ENCODE results near the gene ACTN3. TPM values are rescaled to one million over a fixed set of nuclear protein-coding genes. Genes with fewer than 3 reads are reported as not detected.

ACTN3 gene
- total RNA-seq, 4 donors from 2014 or later: not detected

GRCh38 chr11:66510271-66510989 is 36.3 kb upstream of the ACTN3 start, which contains the start of gene BBS1:
Gene BBS1, plus strand, starts transcription at chr11:66510635. Its CDS starts 25 bp downstream, at chr11:66510660.
- H3K4me1 ChIP-seq: peaks cover 0 to 20% (median 12%) of the 10 kb centered on the region in 3 donors
- intact Hi-C loops (cut with DNase I): no loop called here

GRCh38 chr11:66510990-66511339 is 35.7 kb upstream of the ACTN3 start:
- Histone ChIP-seq H3K9me3 (no peaks in the 10 kb centered on the region), H3K4me3 (peak overlapping the region; percentile 60 to 74 (median 70)), H3K27ac (peak overlapping the region in 3 of 4 donors; percentile 44 to 72 (median 63)), H3K27me3 (no peaks in the 10 kb centered on the region), H3K36me3 (peaks cover 0 to 53% (median 0%) of the 10 kb centered on the region in 3 donors), H3K4me1 (peaks cover 0 to 20% (median 12%) of the 10 kb centered on the region in 3 donors)
- WGBS, 2 donors: 10 to 14% methylated on average over 2 to 5 of the region's 5 CpGs
- no peak for DNase-seq
- TF ChIP-seq POLR2A (IDR thresholded peaks at IDR 0.05) (no peak), CTCF (IDR thresholded peaks at IDR 0.05) (no peak)
- intact Hi-C loops (cut with DNase I): no loop called here

More at GRCh38 chr11:66510271-66510989, 36.3 kb upstream of the ACTN3 start, which contains the start of gene BBS1:
- peak within 1 kb of the TSS; percentile 60 to 74 (median 70) for H3K4me3 ChIP-seq
- H3K27ac ChIP-seq: peak within 1 kb of the TSS; percentile 2 to 72 (median 54)
- H3K27me3 ChIP-seq: no peaks in the 10 kb centered on the region
- peaks cover 0 to 49% (median 0%) of the 10 kb centered on the region in 3 donors for H3K36me3 ChIP-seq
- TF ChIP-seq POLR2A (IDR thresholded peaks at IDR 0.05) (peak in 1 of 4 donors; percentile 38), CTCF (IDR thresholded peaks at IDR 0.05) (no peak)
- WGBS, 2 donors: 1 to 5% methylated on average over 7 to 31 of the region's 31 CpGs
- peak; percentile 13 for DNase-seq
- H3K9me3 ChIP-seq: no peaks in the 10 kb centered on the region

- peaks cover 6 to 84% (median 26%) of the 10 kb centered on the region in 3 donors for H3K36me3 ChIP-seq
- WGBS, 2 donors: 89 to 91% methylated on average over 3 to 9 of the region's 11 CpGs
Observed at GRCh38 chr11:66523611-66524010, 23.1 kb upstream of the ACTN3 start.

GRCh38 chr11:66524304-66525040 is 22.2 kb upstream of the ACTN3 start:
- H3K27ac ChIP-seq: no peak overlapping the region
- TF ChIP-seq POLR2A (IDR thresholded peaks at IDR 0.05) (no peak), CTCF (IDR thresholded peaks at IDR 0.05) (no peak)
- no peaks in the 10 kb centered on the region for H3K9me3 ChIP-seq
- H3K27me3 ChIP-seq: no peaks in the 10 kb centered on the region
- H3K4me1 ChIP-seq: no peaks in the 10 kb centered on the region
- H3K4me3 ChIP-seq: no peak overlapping the region
- 83 to 95% methylated on average over 6 to 8 of the region's 10 CpGs for WGBS, 2 donors
- intact Hi-C loops (cut with DNase I): no loop called here
- DNase-seq: no peak
- H3K36me3 ChIP-seq: peaks cover 5 to 77% (median 21%) of the 10 kb centered on the region in 3 donors

More at GRCh38 chr11:66523611-66524010, 23.1 kb upstream of the ACTN3 start:
- no peaks in the 10 kb centered on the region for H3K9me3 ChIP-seq
- H3K4me3 ChIP-seq: no peak overlapping the region
- intact Hi-C loops (cut with DNase I): no loop called here
- no peak for TF ChIP-seq POLR2A (IDR thresholded peaks at IDR 0.05)
- no peak for TF ChIP-seq CTCF (IDR thresholded peaks at IDR 0.05)
- DNase-seq: no peak
- no peaks in the 10 kb centered on the region for H3K4me1 ChIP-seq
- H3K27ac ChIP-seq: no peak overlapping the region
- no peaks in the 10 kb centered on the region for H3K27me3 ChIP-seq

- Histone ChIP-seq H3K4me1 (no peaks in the 10 kb centered on the region), H3K36me3 (peaks cover 3 to 67% (median 10%) of the 10 kb centered on the region in 3 donors), H3K9me3 (no peaks in the 10 kb centered on the region), H3K27me3 (no peaks in the 10 kb centered on the region), H3K4me3 (no peak overlapping the region), H3K27ac (no peak overlapping the region)
- intact Hi-C loops (cut with DNase I): no loop called here
- WGBS, 2 donors: 73 to 74% methylated on average over 9 of the region's 10 CpGs
- TF ChIP-seq CTCF (IDR thresholded peaks at IDR 0.05) (no peak), POLR2A (IDR thresholded peaks at IDR 0.05) (no peak)
- DNase-seq: no peak
Observed at GRCh38 chr11:66529069-66529468, 17.6 kb upstream of the ACTN3 start.
